H1 (cell line): ENCODE results near the gene ULK2. TPM values are rescaled to one million over a fixed set of nuclear protein-coding genes. Genes with fewer than 3 reads are reported as not detected.

Source experiments
- polyA plus RNA-seq, 7 experiments: library from polyadenylated mRNA; depleted of rRNA in 3 of 7; stranded (reverse) in 5 of 7; unstranded in 2 of 7; fragments of >200 nt in 5 of 7; fragments of 200-250 nt in 2 of 7; gene quantifications; 1 replicate in 5 of 7; 2 replicates in 1 of 7; 4 replicates in 1 of 7; pipeline versions ENCODE4 v1.2.1 to v1.2.3, GENCODE V29; 2011 to 2013; ENCODE audit warnings: missing spikeins in 2 of 7, mixed read lengths in 2 of 7
- small RNA-seq: library from polyadenylated mRNA; stranded (forward); fragments of <200 nt; extraction: miRNeasy Mini kit (QIAGEN cat#:217004); gene quantifications from one replicate; pipeline ENCODE3, GENCODE V24; 2013; ENCODE audit not compliant: insufficient read depth
- total RNA-seq: library from RNA; stranded (reverse); fragmentation: NEBNext Ultra II Directional; extraction: Animal tissue kit (Norgen Biotek cat#: 25700); gene quantifications from 2 replicates; pipeline ENCODE4 v1.2.1, GENCODE V29; 2021

ULK2 gene
- total and polyA plus RNA-seq, 2 of the 8 experiments (the other 6 are each of a cell fraction or from before 2014, with no cell fraction given), result 5.3 to 9.8 TPM

Small RNA genes within 50 kb of the gene (small RNA-seq; reads per million reads assigned to genes)
- not detected for gene AC015726.2

Other genes starting within 250 kb of the ULK2 start
- gene ALDH3A2, start 219.2 kb downstream of the ULK2 start, total RNA-seq, result 70.7 and 72.9 TPM in 2 replicates
- gene ALDH3A2, start 219.2 kb downstream of the ULK2 start, polyA plus RNA-seq (2011; rRNA removed), result 20.6 and 41.6 TPM in 2 replicates
- not detected in 2 replicates for gene SLC47A2, start 151.4 kb downstream of the ULK2 start, total RNA-seq
- gene SLC47A2, start 151.4 kb downstream of the ULK2 start, polyA plus RNA-seq (2011; rRNA removed), result not detected in 2 replicates
- gene ALDH3A1, start 119.6 kb downstream of the ULK2 start, total RNA-seq, result 0.37 and 0.46 TPM in 2 replicates
- gene ALDH3A1, start 119.6 kb downstream of the ULK2 start, polyA plus RNA-seq (2011; rRNA removed), result 0.75 and 1.4 TPM in 2 replicates
- 24.9 and 27.0 TPM in 2 replicates for gene AKAP10, start 109.9 kb upstream of the ULK2 start, total RNA-seq
- gene AKAP10, start 109.9 kb upstream of the ULK2 start, polyA plus RNA-seq (2011; rRNA removed), result 9.3 and 13.3 TPM in 2 replicates
- gene SPECC1, start 141.4 kb upstream of the ULK2 start, total RNA-seq, result 87.9 and 98.7 TPM in 2 replicates
- 27.7 and 35.8 TPM in 2 replicates for gene SPECC1, start 141.4 kb upstream of the ULK2 start, polyA plus RNA-seq (2011; rRNA removed)